Calu3 (cell line): Measurements from ENCODE around the gene SEMA3F. TPM values are rescaled to one million over a fixed set of nuclear protein-coding genes. Genes with fewer than 3 reads are reported as not detected.
A peak's percentile ranks its signal among the peaks of the same experiment; 100 is the strongest.

Source experiments
- BruUV-seq: library from RNA; stranded (reverse); fragments of 400-500 nt; replicated peaks from 2 replicates; lab custom pipeline; 2021; lab: Mats Ljungman, UMichigan
- CTCF ChIA-PET: fragments of 300-600 bp; sonication (Branson Sonifier 250); formaldehyde crosslinking; loops from one replicate; lab custom pipeline; 2022; ENCODE audit warnings: antibody characterized with exemption; lab: Charles Lee
- DNase-seq: peaks from one replicate; pipeline ENCODE4 v3.0.0; 2022
- H3K27ac Mint-ChIP-seq: one replicate; pipeline ENCODE4 v1.8.0; 2022; ENCODE audit warnings: mixed read lengths; ENCODE audit not compliant: unreplicated experiment
- H3K27me3 Mint-ChIP-seq: one replicate; pipeline ENCODE4 v1.8.0; 2022; ENCODE audit warnings: mixed read lengths; ENCODE audit not compliant: unreplicated experiment
- H3K36me3 Mint-ChIP-seq: one replicate; pipeline ENCODE4 v1.8.0; 2022; ENCODE audit warnings: mild to moderate bottlenecking, moderate library complexity, mixed read lengths; ENCODE audit not compliant: insufficient read depth, unreplicated experiment
- H3K4me1 Mint-ChIP-seq: one replicate; pipeline ENCODE4 v1.8.0; 2022; ENCODE audit warnings: mild to moderate bottlenecking, low read depth, mixed read lengths; ENCODE audit not compliant: unreplicated experiment
- H3K4me3 Mint-ChIP-seq: one replicate; pipeline ENCODE4 v1.8.0; 2022; ENCODE audit warnings: mild to moderate bottlenecking, low read depth, moderate library complexity, mixed read lengths; ENCODE audit not compliant: unreplicated experiment
- H3K9me3 Mint-ChIP-seq: one replicate; pipeline ENCODE4 v1.8.0; 2022; ENCODE audit warnings: low read depth, mixed read lengths; ENCODE audit not compliant: unreplicated experiment
- CTCF ChIP-seq: fragments of 200-600 bp; IDR thresholded peaks from one replicate; pipeline ENCODE4 v1.8.0; 2022; ENCODE audit warnings: antibody characterized with exemption; ENCODE audit not compliant: unreplicated experiment
- intact Hi-C: fragments of 100-400 bp; cut with micrococcal nuclease; formaldehyde crosslinking; loops from one replicate; pipeline ENCODE4 v1.10.0; 2022; ENCODE audit not compliant: unreplicated experiment
- total RNA-seq: library from RNA; stranded (reverse); gene quantifications from 2 replicates; pipeline ENCODE4 v1.2.3, GENCODE V29; 2022

The SEMA3F gene
- total RNA-seq, 1 experiment from 2014 or later, result 1.7 TPM

GRCh38 chr3:50150404-50150750, 4.7 kb upstream of the SEMA3F start:
- Mint-ChIP-seq H3K27ac (no peak overlapping the region), H3K27me3 (peaks cover 55% of the 10 kb centered on the region), H3K4me1 (peaks cover 7% of the 10 kb centered on the region), H3K4me3 (no peak overlapping the region), H3K9me3 (no peaks in the 10 kb centered on the region), H3K36me3 (peaks cover 7% of the 10 kb centered on the region)
- intact Hi-C loops, result no loop called here
- no peak for TF ChIP-seq CTCF
- no peak for DNase-seq
- no TSS peak for BruUV-seq
- CTCF ChIA-PET, result interaction anchor here (0.9 kb wide), 1 partner anchor 12 kb away, joined by 10 read pairs; no protein-coding TSS in a partner anchor

GRCh38 chr3:50150863-50151686, 4.0 kb upstream of the SEMA3F start:
- no peaks in the 10 kb centered on the region for H3K9me3 Mint-ChIP-seq
- H3K4me3 Mint-ChIP-seq, result no peak overlapping the region
- peaks cover 13% of the 10 kb centered on the region for H3K36me3 Mint-ChIP-seq
- H3K27me3 Mint-ChIP-seq, result peaks cover 61% of the 10 kb centered on the region
- no peak for TF ChIP-seq CTCF
- CTCF ChIA-PET, result interaction anchor here (0.9 kb wide), 1 partner anchor 12 kb away, joined by 10 read pairs; no protein-coding TSS in a partner anchor
- intact Hi-C loops, result no loop called here
- no TSS peak for BruUV-seq
- peaks cover 11% of the 10 kb centered on the region for H3K4me1 Mint-ChIP-seq
- H3K27ac Mint-ChIP-seq, result no peak overlapping the region
- no peak for DNase-seq

- peaks cover 65% of the 10 kb centered on the region for H3K27me3 Mint-ChIP-seq
- CTCF ChIA-PET, result no interaction called here
- H3K4me3 Mint-ChIP-seq, result no peak overlapping the region
- no peak overlapping the region for H3K27ac Mint-ChIP-seq
- intact Hi-C loops, result no loop called here
- peaks cover 13% of the 10 kb centered on the region for H3K36me3 Mint-ChIP-seq
- H3K9me3 Mint-ChIP-seq, result no peaks in the 10 kb centered on the region
- DNase-seq, result no peak
- BruUV-seq, result no TSS peak
- peaks cover 14% of the 10 kb centered on the region for H3K4me1 Mint-ChIP-seq
- TF ChIP-seq CTCF, result no peak
Measured at GRCh38 chr3:50151728-50152127, 3.4 kb upstream of the SEMA3F start.

GRCh38 chr3:50153782-50154475, 1.2 kb upstream of the SEMA3F start:
- intact Hi-C loops, result no loop called here
- CTCF ChIA-PET, result no interaction called here
- H3K4me1 Mint-ChIP-seq, result peaks cover 18% of the 10 kb centered on the region

More at GRCh38 chr3:50153782-50154475, 1.2 kb upstream of the SEMA3F start:
- BruUV-seq, result no TSS peak
- Mint-ChIP-seq H3K4me3 (peak overlapping the region; percentile 75), H3K27ac (peak overlapping the region; percentile 55), H3K27me3 (peaks cover 52% of the 10 kb centered on the region), H3K36me3 (peaks cover 13% of the 10 kb centered on the region), H3K9me3 (no peaks in the 10 kb centered on the region)
- no peak for DNase-seq
- no peak for TF ChIP-seq CTCF
